Hepatic stellate cell (primary cell): ENCODE data around the gene PRC1.
"Not testable (repeated sequence)": the region's sequence is repeated elsewhere in the genome, so short reads cannot be mapped to it uniquely, and the experiment has no call there.

Experiments
- DNase-seq: peaks from one replicate; pipeline ENCODE4 v3.0.0; 2011; ENCODE audit warnings: low spot score

Gene PRC1

GRCh38 chr15:90994417-90995311 lies at the start of gene PRC1:
TSS of gene PRC1 (minus strand) at chr15:90994535. CDS start at chr15:90994417, 118 bp downstream.
- peak; percentile 99 for DNase-seq

- DNase-seq, result no peak
Observed at GRCh38 chr15:91043202-91043874, 49.0 kb upstream of the PRC1 start.

- no peak for DNase-seq
Observed at GRCh38 chr15:91040856-91041255, 46.5 kb upstream of the PRC1 start.

GRCh38 chr15:91039996-91040395 lies 45.7 kb upstream of the PRC1 start:
- DNase-seq, result no peak

GRCh38 chr15:91032919-91033803 lies 38.8 kb upstream of the PRC1 start:
- DNase-seq, result no peak

GRCh38 chr15:91031796-91032195 lies 37.5 kb upstream of the PRC1 start:
- no peak for DNase-seq

GRCh38 chr15:91027677-91028076 lies 33.3 kb upstream of the PRC1 start:
- no peak for DNase-seq

- DNase-seq, result no peak
Observed at GRCh38 chr15:91023720-91024119, 29.4 kb upstream of the PRC1 start.

GRCh38 chr15:91022832-91023129 lies 28.4 kb upstream of the PRC1 start:
- DNase-seq, result no peak

- peak; percentile 78 for DNase-seq
Observed at GRCh38 chr15:91022075-91022831, 27.9 kb upstream of the PRC1 start, which contains the start of gene VPS33B. TSS of gene VPS33B (minus strand) at chr15:91022594. CDS start at chr15:91022249, 345 bp downstream.

- DNase-seq, result no peak
Observed at GRCh38 chr15:91021516-91022074, 27.3 kb upstream of the PRC1 start.

- DNase-seq, result no peak
Observed at GRCh38 chr15:91018158-91018557, 23.8 kb upstream of the PRC1 start.

- no peak for DNase-seq
Observed at GRCh38 chr15:91017716-91018115, 23.4 kb upstream of the PRC1 start.

- DNase-seq, result not testable (repeated sequence)
Observed at GRCh38 chr15:91013701-91014100, 19.4 kb upstream of the PRC1 start.

- DNase-seq, result no peak
Observed at GRCh38 chr15:91007266-91007665, 12.9 kb upstream of the PRC1 start.

GRCh38 chr15:91001209-91001608 lies 6.9 kb upstream of the PRC1 start:
- DNase-seq, result no peak

GRCh38 chr15:90998737-90999136 lies 4.4 kb upstream of the PRC1 start:
- no peak for DNase-seq

GRCh38 chr15:90994059-90994416 lies 297 bp downstream of the PRC1 start:
- DNase-seq, result no peak

GRCh38 chr15:90991587-90992285 lies 2.6 kb downstream of the PRC1 start:
- DNase-seq, result no peak

GRCh38 chr15:90990446-90990845 lies 3.9 kb downstream of the PRC1 start:
- DNase-seq, result no peak
